ENCODE data around the gene PSMD13. TPM values are rescaled to one million over a fixed set of nuclear protein-coding genes. Genes with fewer than 3 reads are reported as not detected.

The PSMD13 gene
- 140 to 183 TPM (median 153 TPM) in 5 replicates for total RNA-seq (2022; extraction: Qiagen RNA extraction)

DNA sequence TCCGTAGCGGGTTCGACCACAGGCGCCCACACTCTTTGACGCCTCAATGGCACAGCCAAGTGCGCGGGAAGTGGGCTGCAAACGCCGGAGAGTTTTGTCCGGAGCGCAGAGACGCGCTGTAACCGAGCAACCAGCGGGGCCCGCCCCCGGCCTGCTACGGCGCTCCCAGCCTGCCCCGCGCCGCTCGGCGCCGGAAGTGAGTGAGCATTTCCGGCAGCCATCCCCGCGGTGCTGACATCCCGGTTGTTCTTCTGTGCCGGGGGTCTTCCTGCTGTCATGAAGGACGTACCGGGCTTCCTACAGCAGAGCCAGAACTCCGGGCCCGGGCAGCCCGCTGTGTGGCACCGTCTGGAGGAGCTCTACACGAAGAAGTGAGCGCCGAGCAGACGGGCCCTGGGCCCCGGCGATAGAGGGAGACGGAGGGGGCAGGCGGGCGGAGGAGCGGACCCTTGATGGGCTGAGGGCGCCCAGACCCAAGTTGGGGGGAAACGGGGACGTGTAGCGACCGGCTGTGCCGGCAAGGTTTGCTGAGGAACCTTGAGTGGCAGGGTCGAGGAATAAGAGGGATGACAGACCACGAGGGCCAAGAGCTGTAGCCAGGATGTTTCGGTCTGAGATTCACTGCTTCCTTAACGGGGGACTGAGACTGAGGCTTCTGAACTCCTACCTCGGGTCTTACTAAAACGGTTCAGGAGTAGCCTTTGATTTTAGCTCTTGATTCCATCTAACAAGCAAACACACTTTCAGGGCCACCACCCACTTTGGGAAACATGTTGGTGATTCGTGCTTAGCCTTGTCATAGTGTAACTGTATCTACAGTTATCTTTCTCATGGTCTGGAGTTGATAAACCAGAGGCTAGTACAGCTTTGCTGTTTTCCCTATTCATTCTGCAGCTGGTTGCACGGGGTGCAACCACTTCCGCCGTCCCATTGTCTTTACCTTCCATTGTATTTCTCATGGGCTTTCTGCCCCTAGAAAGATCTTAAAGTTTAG, at the start of gene PSMD13:
PSMD13 (plus strand) TSS at position 203 of the 994 bp plus-strand sequence; CDS start at position 277, 74 bp downstream.

DNA sequence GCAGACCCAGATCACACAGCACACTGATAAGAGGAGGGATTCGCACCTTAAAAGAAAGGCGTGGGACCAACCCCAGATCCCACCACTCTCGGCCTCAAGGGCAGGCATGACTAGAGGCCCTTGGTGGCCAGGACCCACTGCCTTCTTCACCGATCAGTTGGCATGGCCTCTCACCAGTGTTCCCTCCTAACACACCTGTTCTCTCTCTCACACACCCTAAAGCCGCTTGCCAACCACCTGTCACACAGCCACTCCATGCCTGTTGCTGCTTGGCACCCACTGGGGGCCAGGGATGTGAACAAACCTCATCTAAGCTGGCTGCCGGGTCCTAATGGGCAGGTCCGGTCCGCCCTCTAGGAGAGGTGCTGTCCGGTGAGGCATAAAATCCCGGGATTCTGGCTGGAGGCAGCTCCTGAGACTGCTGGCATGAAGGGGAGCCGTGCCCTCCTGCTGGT, 44.1 kb upstream of the PSMD13 start, which contains the start of gene SCGB1C1:
SCGB1C1 (plus strand) TSS at position 405 of the 455 bp plus-strand sequence; CDS start at position 427, 22 bp downstream.

DNA sequence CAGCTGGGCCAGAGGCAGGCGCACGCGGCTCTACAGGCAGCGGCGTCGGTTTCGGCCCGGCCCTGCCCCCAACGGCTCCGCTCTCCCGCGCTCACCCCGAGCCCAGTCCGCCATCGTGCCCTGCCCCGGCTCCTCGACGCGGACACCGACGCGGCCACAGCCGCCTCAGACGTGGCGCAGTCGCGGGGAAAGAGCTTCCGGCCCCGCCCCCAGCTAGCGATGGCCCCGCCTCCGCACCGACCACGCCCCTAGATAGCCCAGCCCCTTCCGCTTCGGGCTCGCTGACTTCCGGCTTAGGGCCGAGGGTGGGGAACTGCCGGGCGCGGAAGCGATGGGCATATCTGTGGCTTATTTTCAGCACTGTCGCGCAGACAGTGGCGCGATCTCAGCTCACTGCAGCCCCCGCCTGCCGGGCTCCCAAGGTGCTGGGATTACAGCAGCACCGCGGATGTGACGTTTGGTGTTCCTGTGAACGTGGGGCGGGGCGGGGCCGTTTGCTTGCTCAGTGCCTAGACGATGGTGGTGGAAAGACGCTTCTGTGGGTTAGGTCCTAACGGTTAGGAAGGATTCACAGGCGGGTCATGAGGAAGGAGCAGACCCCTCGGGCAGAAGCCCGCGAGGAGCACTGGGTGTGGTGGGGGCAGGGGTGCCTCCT, 29.4 kb upstream of the PSMD13 start, which contains the start of the genes BET1L and RIC8A:
BET1L (minus strand) TSS at position 192 of the 655 bp plus-strand sequence; CDS start at position 114, 78 bp downstream.
RIC8A (plus strand) TSS at position 501 of the 655 bp plus-strand sequence. CDS start 1,147 bp downstream, outside the sequence.

DNA sequence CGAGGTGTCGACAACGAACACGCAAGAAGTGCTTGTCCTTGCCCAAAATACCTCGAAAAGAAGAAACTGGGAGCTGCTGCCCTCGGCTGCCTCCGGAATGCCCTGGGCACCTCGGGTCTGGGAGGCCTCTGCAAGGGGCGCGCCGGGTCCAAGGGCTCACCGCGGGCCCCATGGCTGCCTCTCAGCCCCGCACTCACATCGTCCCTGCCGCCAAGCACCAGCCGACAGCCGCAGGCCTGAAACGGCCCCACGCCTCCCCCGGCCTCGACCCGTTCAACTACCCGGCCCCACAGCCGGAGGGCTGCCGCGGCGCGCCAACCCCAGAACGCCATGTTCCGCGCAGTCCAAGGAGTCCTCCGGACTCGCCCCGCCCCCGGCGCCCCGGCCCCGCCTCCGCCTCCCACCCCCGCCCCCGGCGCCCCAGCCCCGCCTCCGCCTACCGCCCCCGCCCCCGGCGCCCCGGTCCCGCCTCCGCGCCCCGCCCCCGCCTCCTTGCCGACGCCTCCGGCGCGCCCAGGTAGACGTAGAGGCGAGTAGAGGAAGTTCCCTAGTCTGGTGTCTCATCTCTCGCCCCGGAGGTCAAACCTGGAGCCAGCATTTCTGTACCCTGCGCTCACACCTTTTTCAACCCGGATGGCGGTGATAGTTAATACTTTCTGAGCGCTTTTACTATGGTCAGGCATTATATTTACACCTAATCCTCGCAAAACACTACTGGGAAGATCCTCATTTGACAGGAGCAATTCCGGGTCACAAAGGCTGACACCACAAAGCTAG, 591 bp upstream of the PSMD13 start, which contains the start of gene SIRT3:
SIRT3 (minus strand) TSS at position 346 of the 777 bp plus-strand sequence; CDS start at position 332, 14 bp downstream.

DNA sequence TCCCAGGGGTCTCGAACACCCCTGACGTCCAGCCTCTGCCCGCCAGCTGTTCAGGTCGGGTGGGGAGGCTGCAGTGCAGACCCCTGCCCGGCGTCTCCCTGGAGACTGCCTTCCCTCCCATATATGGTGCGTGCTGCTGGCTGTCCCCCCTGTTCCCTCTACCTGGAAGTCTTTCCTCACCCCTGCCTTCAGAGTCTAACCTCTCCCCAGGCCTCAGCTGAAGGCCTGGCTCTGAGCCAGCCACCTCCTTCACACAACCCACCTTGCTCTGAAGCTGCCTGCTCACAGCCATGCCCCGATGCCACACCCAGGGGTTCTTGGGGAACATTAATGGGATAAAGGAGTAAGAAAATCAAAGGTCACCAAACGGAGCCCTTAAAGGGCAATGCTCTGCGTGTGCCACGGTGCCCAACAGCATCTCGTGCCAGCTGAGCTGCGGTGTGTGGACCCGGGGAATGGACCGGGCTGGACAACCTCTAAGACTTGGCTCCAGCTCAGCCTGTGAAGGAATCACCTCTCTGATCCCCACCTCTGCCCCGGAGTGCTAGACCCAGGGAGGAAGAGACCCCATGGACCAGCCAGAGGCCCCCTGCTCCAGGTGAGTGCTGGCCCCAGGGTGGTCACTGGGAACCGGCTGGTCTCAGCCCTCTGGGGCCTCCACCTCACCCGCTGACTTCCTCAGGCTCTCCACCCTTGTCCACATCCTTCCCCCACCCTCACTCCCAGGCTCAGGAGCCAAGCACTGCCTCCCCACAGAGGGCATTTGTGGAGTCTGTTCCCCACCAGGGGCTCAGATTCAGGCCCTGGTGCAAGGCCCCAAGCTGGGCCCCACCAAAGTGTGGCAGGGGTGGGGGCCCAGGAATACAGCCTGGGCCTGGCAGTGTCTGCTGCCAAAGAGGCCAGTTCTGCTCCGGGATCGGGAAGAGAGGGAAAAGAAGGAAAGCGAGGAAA, 41.5 kb downstream of the PSMD13 start, which contains the start of gene NLRP6:
NLRP6 (plus strand) TSS at position 407 of the 951 bp plus-strand sequence; CDS start at position 570, 163 bp downstream.

DNA sequence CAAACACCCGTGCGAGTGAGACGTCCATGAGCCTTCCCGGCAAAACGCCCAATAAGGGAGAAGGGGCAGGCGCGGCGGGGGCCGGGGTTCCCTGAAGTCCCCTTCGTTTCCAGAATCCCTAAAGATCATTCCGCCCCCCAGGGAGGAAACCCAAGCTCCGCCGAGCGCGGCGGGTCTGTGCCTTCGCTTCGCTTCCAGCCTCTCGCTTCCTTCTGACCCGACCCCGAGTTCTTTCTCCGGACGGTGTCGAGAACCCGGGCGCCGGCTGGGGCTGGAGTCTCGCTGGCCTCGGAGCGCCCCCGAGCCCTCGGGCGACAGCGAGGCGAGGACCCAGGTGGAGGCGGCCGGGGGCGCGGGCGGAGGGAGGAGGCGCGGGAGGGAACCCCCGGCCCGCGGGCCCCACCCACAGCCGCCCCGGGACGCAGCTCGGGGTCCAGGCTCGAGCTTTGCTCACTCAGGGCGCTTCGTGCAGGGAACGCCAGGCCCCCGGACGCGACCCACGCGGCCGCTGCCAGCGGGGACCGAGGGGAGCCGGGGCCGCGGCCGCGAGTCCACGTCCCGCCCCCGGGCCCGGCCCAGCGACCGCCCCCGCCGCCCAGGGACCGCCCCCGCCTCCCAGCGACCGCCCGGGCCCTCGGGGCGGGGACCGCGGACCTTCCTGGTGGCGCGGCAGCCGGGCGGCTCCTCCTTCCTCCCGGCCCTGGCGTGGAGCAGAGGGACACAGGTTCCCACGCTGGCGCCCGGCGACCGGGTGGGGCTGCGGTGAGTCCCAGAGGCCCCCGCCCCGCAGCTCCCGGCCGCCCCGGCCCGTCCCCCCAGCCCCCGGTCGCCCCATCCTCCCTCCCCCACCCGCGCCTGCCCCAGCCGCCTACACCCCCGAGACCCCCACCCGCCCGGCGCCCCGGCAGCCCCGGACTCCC, 52.0 kb downstream of the PSMD13 start, which contains the start of gene PGGHG:
PGGHG (plus strand) TSS at position 649 of the 920 bp plus-strand sequence. CDS start 691 bp downstream, outside the sequence.

DNA sequence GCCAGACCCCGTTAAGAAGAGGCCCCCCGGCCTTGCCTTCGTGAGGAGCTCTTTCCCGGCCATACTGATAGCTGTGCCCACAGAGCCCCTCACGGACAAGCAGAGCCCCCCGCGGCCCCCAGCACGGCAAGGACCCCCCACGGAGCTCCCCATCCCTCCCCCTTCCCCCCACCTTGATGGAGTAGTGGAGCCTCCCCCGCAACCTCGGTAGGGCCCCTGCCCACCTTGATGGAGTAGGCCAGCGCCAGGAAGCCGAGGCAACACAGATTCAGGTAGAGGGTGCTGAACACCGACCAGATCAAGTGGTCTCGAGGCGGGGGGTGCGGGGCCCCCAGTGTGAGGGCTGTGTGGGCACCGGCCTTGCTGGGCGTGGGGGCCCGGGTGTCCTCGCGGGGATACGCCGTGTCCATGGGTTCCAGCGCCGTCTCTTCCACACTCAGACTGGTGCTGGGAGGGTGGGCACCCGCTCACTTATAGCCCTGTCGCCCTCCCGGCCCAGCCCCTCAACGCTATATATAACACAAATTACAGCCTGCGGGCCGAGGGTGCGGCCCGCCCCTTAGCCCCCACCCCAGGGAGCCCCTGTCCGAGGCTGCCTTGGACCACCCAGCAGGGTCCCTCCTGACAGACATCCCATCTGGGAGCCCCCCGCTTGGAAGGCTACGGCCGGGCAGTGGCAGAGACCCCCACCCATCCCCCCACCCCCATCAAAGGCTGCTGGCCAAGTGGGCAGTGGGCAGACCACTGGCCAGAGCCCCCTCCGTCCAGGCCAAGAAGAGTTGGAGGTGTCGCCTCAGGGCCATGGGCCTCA, 62.5 kb downstream of the PSMD13 start, which contains the start of gene IFITM5:
IFITM5 (minus strand) TSS at position 446 of the 811 bp plus-strand sequence; CDS start at position 410, 36 bp downstream.

Other genes with a start within 250 kb of the PSMD13 start
- not detected in 5 replicates for gene SCGB1C1, start 43.9 kb upstream of the PSMD13 start, total RNA-seq (2022; extraction: Qiagen RNA extraction)
- gene BET1L, start 29.6 kb upstream of the PSMD13 start, total RNA-seq (2022; extraction: Qiagen RNA extraction): 38.1 to 45.7 TPM (median 44.2 TPM) in 5 replicates
- 119 to 131 TPM (median 127 TPM) in 5 replicates for gene RIC8A, start 29.3 kb upstream of the PSMD13 start, total RNA-seq (2022; extraction: Qiagen RNA extraction)
- gene SIRT3, start 634 bp upstream of the PSMD13 start, total RNA-seq (2022; extraction: Qiagen RNA extraction): 18.7 to 23.5 TPM (median 22.9 TPM) in 5 replicates
- gene NLRP6, start 41.4 kb downstream of the PSMD13 start, total RNA-seq (2022; extraction: Qiagen RNA extraction): not detected in 5 replicates
- 5.1 to 11.1 TPM (median 9.9 TPM) in 5 replicates for gene PGGHG, start 52.1 kb downstream of the PSMD13 start, total RNA-seq (2022; extraction: Qiagen RNA extraction)
- not detected in 5 replicates for gene IFITM5, start 62.5 kb downstream of the PSMD13 start, total RNA-seq (2022; extraction: Qiagen RNA extraction)
- gene IFITM2, start 70.8 kb downstream of the PSMD13 start, total RNA-seq (2022; extraction: Qiagen RNA extraction): 55.1 to 67.8 TPM (median 66.9 TPM) in 5 replicates
- gene IFITM1, start 77.1 kb downstream of the PSMD13 start, total RNA-seq (2022; extraction: Qiagen RNA extraction): 0.17 to 0.61 TPM (median 0.22 TPM) in 5 replicates
- 23.7 to 32.8 TPM (median 29.5 TPM) in 5 replicates for gene IFITM3, start 83.9 kb downstream of the PSMD13 start, total RNA-seq (2022; extraction: Qiagen RNA extraction)
- gene B4GALNT4, start 132.5 kb downstream of the PSMD13 start, total RNA-seq (2022; extraction: Qiagen RNA extraction): 7.8 to 18.0 TPM (median 14.8 TPM) in 5 replicates
- gene PKP3, start 157.2 kb downstream of the PSMD13 start, total RNA-seq (2022; extraction: Qiagen RNA extraction): 26.9 to 37.1 TPM (median 35.4 TPM) in 5 replicates
- gene SIGIRR, start 178.0 kb downstream of the PSMD13 start, total RNA-seq (2022; extraction: Qiagen RNA extraction): 57.7 to 86.6 TPM (median 78.8 TPM) in 5 replicates
- gene ANO9, start 205.0 kb downstream of the PSMD13 start, total RNA-seq (2022; extraction: Qiagen RNA extraction): 0.52 to 1.2 TPM (median 0.66 TPM) in 5 replicates
- gene PTDSS2, start 213.3 kb downstream of the PSMD13 start, total RNA-seq (2022; extraction: Qiagen RNA extraction): 28.7 to 46.7 TPM (median 45.6 TPM) in 5 replicates

Measured in A549 treated with dexamethasone at 1 μM for 4 hours (cell line).